Endothelial cell (in vitro differentiated cells): ENCODE measurements around the gene TACR2. TPM values are rescaled to one million over a fixed set of nuclear protein-coding genes. Genes with fewer than 3 reads are reported as not detected.

ENCODE experiments used
- DNase-seq: peaks from one replicate; pipeline ENCODE4 v3.0.0; 2021; ENCODE audit warnings: low spot score
- H3K27ac Mint-ChIP-seq: one replicate; pipeline ENCODE4 v1.8.0; 2021; ENCODE audit warnings: mixed read lengths, inconsistent platforms; ENCODE audit not compliant: unreplicated experiment
- H3K27me3 Mint-ChIP-seq: one replicate; pipeline ENCODE4 v1.8.0; 2021; ENCODE audit warnings: mild to moderate bottlenecking, moderate library complexity, mixed read lengths, inconsistent platforms; ENCODE audit not compliant: unreplicated experiment
- H3K36me3 Mint-ChIP-seq: one replicate; pipeline ENCODE4 v1.8.0; 2021; ENCODE audit warnings: mild to moderate bottlenecking, low read depth, mixed read lengths, inconsistent platforms; ENCODE audit not compliant: unreplicated experiment
- H3K4me1 Mint-ChIP-seq: one replicate; pipeline ENCODE4 v1.8.0; 2021; ENCODE audit warnings: mild to moderate bottlenecking, mixed read lengths, inconsistent platforms; ENCODE audit not compliant: unreplicated experiment
- H3K4me3 Mint-ChIP-seq: one replicate; pipeline ENCODE4 v1.8.0; 2021; ENCODE audit warnings: mild to moderate bottlenecking, mixed read lengths, inconsistent platforms; ENCODE audit not compliant: unreplicated experiment
- H3K9me3 Mint-ChIP-seq: one replicate; pipeline ENCODE4 v1.8.0; 2021; ENCODE audit warnings: mixed read lengths, inconsistent platforms; ENCODE audit not compliant: unreplicated experiment
- CTCF ChIP-seq: fragments of 200-600 bp; sonication (generic); IDR thresholded peaks from one replicate; pipeline ENCODE4 v1.5.0; 2021; ENCODE audit warnings: antibody characterized with exemption; ENCODE audit not compliant: unreplicated experiment
- total RNA-seq: library from RNA; stranded (reverse); fragmentation: NEBNext Ultra II Directional; extraction: Animal tissue kit (Norgen Biotek cat#: 25700); gene quantifications from one replicate; pipeline ENCODE4 v1.2.1, GENCODE V29; 2021; ENCODE audit not compliant: unreplicated experiment

Gene TACR2
- total RNA-seq, 1 donor from 2014 or later = not detected

GRCh38 chr10:69353977-69354635, 62.6 kb downstream of the TACR2 start:
- TF ChIP-seq CTCF = no peak
- no peak for DNase-seq
- no peaks in the 10 kb centered on the region for H3K9me3 Mint-ChIP-seq
- H3K27me3 Mint-ChIP-seq = peaks cover 8% of the 10 kb centered on the region
- H3K36me3 Mint-ChIP-seq = no peaks in the 10 kb centered on the region
- peaks cover 22% of the 10 kb centered on the region for H3K4me1 Mint-ChIP-seq
- no peak overlapping the region for H3K27ac Mint-ChIP-seq
- no peak overlapping the region for H3K4me3 Mint-ChIP-seq

Other genes starting within 250 kb of the TACR2 start
- 31.7 TPM for gene SUPV3L1, start 236.7 kb downstream of the TACR2 start, total RNA-seq
- 0.31 TPM for gene HKDC1, start 196.6 kb downstream of the TACR2 start, total RNA-seq
- gene HK1, start 138.4 kb downstream of the TACR2 start, total RNA-seq = 162 TPM
- gene TSPAN15, start 34.5 kb upstream of the TACR2 start, total RNA-seq = 195 TPM
- not detected for gene NEUROG3, start 156.5 kb upstream of the TACR2 start, total RNA-seq
- 7.1 TPM for gene FAM241B, start 213.3 kb upstream of the TACR2 start, total RNA-seq